ENCODE data around the gene PNCK. TPM values are rescaled to one million over a fixed set of nuclear protein-coding genes. Genes with fewer than 3 reads are reported as not detected.

PNCK gene
- total and polyA plus RNA-seq, 10 of the 15 experiments (the other 5 are each of a cell fraction or from before 2014, with no cell fraction given): 0.21 to 0.67 (median 0.54) TPM; not detected in 7

GRCh38 chrX:153631907-153632594, 41.6 kb downstream of the PNCK start:
- DNase-seq (ENCODE audit: low read depth, low spot score): no peak
- WGBS (ENCODE audit: insufficient coverage, insufficient replicate concordance, low lambda C conversion rate, missing lambda C conversion rate): 53% methylated on average over 19 of the region's 19 CpGs
- in situ Hi-C loops (cut with MboI) (no loop called here), intact Hi-C loops (cut with micrococcal nuclease; ENCODE audit: unreplicated experiment) (no loop called here)
- RAD21 ChIA-PET (ENCODE audit: unreplicated experiment): no interaction called here
- CTCF ChIA-PET: interaction anchor here (0.8 to 2.2 kb wide), 6 partner anchors 14 to 93 kb away, joined by 3 to 7 read pairs (median 4); partner anchors contain the start of gene DUSP9
- Histone ChIP-seq H3K4me3 (no peak overlapping the region), H3K79me2 (ENCODE audit: control insufficient read depth, insufficient read depth, low read length) (no peaks in the 10 kb centered on the region), H3K4me2 (ENCODE audit: control insufficient read depth, insufficient read depth) (no peak overlapping the region), H3K4me1 (ENCODE audit: control insufficient read depth, insufficient read depth, low read length) (no peaks in the 10 kb centered on the region), H4K20me1 (ENCODE audit: control insufficient read depth, insufficient read depth) (no peaks in the 10 kb centered on the region), H3K27ac (ENCODE audit: control insufficient read depth, insufficient read depth) (no peak overlapping the region), H3K27me3 (replicated peaks in 1 of 2; ENCODE audit: control insufficient read depth in 2 of 2, insufficient read depth in 2 of 2, low read length in 1 of 2) (0 out of 4 replicates have a peak, but pooled peaks cover 0 to 2% of the 10 kb centered on the region in 2 experiments), H3K9ac (ENCODE audit: control insufficient read depth, insufficient read depth, low read length) (no peak overlapping the region), H3K36me3 (ENCODE audit: control insufficient read depth in 2 of 2, insufficient read depth in 2 of 2, low read length in 1 of 2) (no peaks in the 10 kb centered on the region), H3K9me3 (replicated peaks; ENCODE audit: control insufficient read depth, insufficient read depth, low read length) (no peaks in the 10 kb centered on the region; the same call in 2 of the 3 replicates), H2AFZ (ENCODE audit: control insufficient read depth, low read depth, low read length) (no peak overlapping the region)
- no TSS peak for BruUV-seq (replicated peaks)
- no peak for FAIRE-seq
- SMC1A ChIA-PET (ENCODE audit: uncharacterized antibody, unreplicated experiment): no interaction called here
- no peak for ATAC-seq
- POLR2A ChIA-PET: no interaction called here
- no peak for TF ChIP-seq PAX5 (IDR thresholded peaks at IDR 0.05; ENCODE audit: borderline replicate concordance, low read depth, low read length)
- TF ChIP-seq PBX3 (IDR thresholded peaks at IDR 0.05; ENCODE audit: insufficient replicate concordance, low read depth, low read length): no peak
- TF ChIP-seq FOXM1 (IDR thresholded peaks at IDR 0.05; ENCODE audit: low read depth, low read length): no peak
- TF ChIP-seq ATF3 (IDR thresholded peaks at IDR 0.05; ENCODE audit: borderline replicate concordance, extremely low read depth, low read depth, low read length): no peak
- TF ChIP-seq KDM1A (IDR thresholded peaks at IDR 0.05; ENCODE audit: borderline replicate concordance): no peak
- TF ChIP-seq E2F8 (IDR thresholded peaks at IDR 0.05; ENCODE audit: low read depth, partially characterized antibody): no peak
- TF ChIP-seq MEF2B (IDR thresholded peaks at IDR 0.05; ENCODE audit: partially characterized antibody, poor library complexity, severe bottlenecking): no peak
- TF ChIP-seq SMAD5 (IDR thresholded peaks at IDR 0.05; ENCODE audit: low read depth): no peak
- TF ChIP-seq SMC3 (IDR thresholded peaks at IDR 0.05; ENCODE audit: borderline replicate concordance, low read length): no peak
- TF ChIP-seq MTA2 (IDR thresholded peaks at IDR 0.05; ENCODE audit: low read depth): no peak
- TF ChIP-seq BCL3 (IDR thresholded peaks at IDR 0.05; ENCODE audit: borderline replicate concordance, insufficient read depth, low read depth, low read length, poor library complexity, severe bottlenecking): no peak
- no peak for TF ChIP-seq EED (IDR thresholded peaks at IDR 0.05; ENCODE audit: low read depth)
- no peak for TF ChIP-seq ZNF384 (IDR thresholded peaks at IDR 0.05; ENCODE audit: borderline replicate concordance, low read depth, low read length)
- no peak for TF ChIP-seq NBN (IDR thresholded peaks at IDR 0.05)
- no peak for TF ChIP-seq MEF2A (IDR thresholded peaks at IDR 0.05; ENCODE audit: insufficient read depth, low read depth, low read length)
